Measurements from ENCODE around the gene PDGFC.

DNA sequence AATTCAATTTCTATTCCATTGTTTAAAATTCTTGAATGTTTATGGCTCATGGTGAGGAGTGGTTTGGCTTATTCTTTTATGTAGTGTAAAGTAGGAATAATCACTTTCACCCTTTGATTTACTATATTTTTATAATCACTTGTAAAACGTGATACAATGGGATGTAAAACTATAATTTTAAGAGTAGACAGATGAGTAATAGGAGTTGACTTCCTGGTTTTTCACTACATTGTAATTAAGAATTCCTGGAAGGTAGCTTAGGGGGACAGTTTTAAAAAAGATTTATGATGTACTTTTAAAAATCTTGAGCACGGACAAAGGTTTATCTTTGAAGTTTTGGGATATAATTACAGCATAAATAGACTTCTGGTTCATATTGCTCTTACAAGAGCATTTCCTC is 65.3 kb downstream of the PDGFC start:
- no peak for TF ChIP-seq POLR2AphosphoS5 (IDR thresholded peaks at IDR 0.05)
- TF ChIP-seq, protein P1, sequence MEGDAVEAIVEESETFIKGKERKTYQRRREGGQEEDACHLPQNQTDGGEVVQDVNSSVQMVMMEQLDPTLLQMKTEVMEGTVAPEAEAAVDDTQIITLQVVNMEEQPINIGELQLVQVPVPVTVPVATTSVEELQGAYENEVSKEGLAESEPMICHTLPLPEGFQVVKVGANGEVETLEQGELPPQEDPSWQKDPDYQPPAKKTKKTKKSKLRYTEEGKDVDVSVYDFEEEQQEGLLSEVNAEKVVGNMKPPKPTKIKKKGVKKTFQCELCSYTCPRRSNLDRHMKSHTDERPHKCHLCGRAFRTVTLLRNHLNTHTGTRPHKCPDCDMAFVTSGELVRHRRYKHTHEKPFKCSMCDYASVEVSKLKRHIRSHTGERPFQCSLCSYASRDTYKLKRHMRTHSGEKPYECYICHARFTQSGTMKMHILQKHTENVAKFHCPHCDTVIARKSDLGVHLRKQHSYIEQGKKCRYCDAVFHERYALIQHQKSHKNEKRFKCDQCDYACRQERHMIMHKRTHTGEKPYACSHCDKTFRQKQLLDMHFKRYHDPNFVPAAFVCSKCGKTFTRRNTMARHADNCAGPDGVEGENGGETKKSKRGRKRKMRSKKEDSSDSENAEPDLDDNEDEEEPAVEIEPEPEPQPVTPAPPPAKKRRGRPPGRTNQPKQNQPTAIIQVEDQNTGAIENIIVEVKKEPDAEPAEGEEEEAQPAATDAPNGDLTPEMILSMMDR (IDR thresholded peaks at IDR 0.05), result no peak
- no peak for TF ChIP-seq EP300 (IDR thresholded peaks at IDR 0.05)

Measured in gastroesophageal sphincter (tissue), 3 donors.